ENCODE results near the gene PAK3. TPM values are rescaled to one million over a fixed set of nuclear protein-coding genes. Genes with fewer than 3 reads are reported as not detected.

The PAK3 gene
- total RNA-seq, 1 experiment from 2014 or later, result not detected

GRCh38 chrX:111131572-111131971 lies 35.6 kb downstream of the PAK3 start:
- DNase-seq (ENCODE audit: low read depth), result no peak

GRCh38 chrX:111133389-111133788 lies 37.4 kb downstream of the PAK3 start:
- no peak for DNase-seq (ENCODE audit: low read depth)

GRCh38 chrX:111145878-111146277 lies 49.9 kb downstream of the PAK3 start:
- no peak for DNase-seq (ENCODE audit: low read depth)

GRCh38 chrX:111151764-111152163 lies 55.8 kb downstream of the PAK3 start:
- DNase-seq (ENCODE audit: low read depth), result no peak

- DNase-seq (ENCODE audit: low read depth), result no peak
Measured at GRCh38 chrX:111159232-111159631, 63.2 kb downstream of the PAK3 start.

GRCh38 chrX:111164728-111165127 lies 68.7 kb downstream of the PAK3 start:
- no peak for DNase-seq (ENCODE audit: low read depth)

- DNase-seq (ENCODE audit: low read depth), result no peak
Measured at GRCh38 chrX:111165902-111166301, 69.9 kb downstream of the PAK3 start.

GRCh38 chrX:111167334-111167733 lies 71.3 kb downstream of the PAK3 start:
- no peak for DNase-seq (ENCODE audit: low read depth)

GRCh38 chrX:111168314-111168713 lies 72.3 kb downstream of the PAK3 start:
- DNase-seq (ENCODE audit: low read depth), result peak; percentile 1

- no peak for DNase-seq (ENCODE audit: low read depth)
Measured at GRCh38 chrX:111169141-111169540, 73.2 kb downstream of the PAK3 start.

- no peak for DNase-seq (ENCODE audit: low read depth)
Measured at GRCh38 chrX:111170017-111170416, 74.0 kb downstream of the PAK3 start.

- DNase-seq (ENCODE audit: low read depth), result no peak
Measured at GRCh38 chrX:111180750-111181240, 84.8 kb downstream of the PAK3 start.

- DNase-seq (ENCODE audit: low read depth), result no peak
Measured at GRCh38 chrX:111181951-111182350, 86.0 kb downstream of the PAK3 start.

- DNase-seq (ENCODE audit: low read depth), result no peak
Measured at GRCh38 chrX:111182997-111183396, 87.0 kb downstream of the PAK3 start.

- no peak for DNase-seq (ENCODE audit: low read depth)
Measured at GRCh38 chrX:111191598-111191997, 95.6 kb downstream of the PAK3 start.

GRCh38 chrX:111199505-111199904 lies 103.5 kb downstream of the PAK3 start:
- DNase-seq (ENCODE audit: low read depth), result no peak

GRCh38 chrX:111200327-111200726 lies 104.3 kb downstream of the PAK3 start:
- no peak for DNase-seq (ENCODE audit: low read depth)

- DNase-seq (ENCODE audit: low read depth), result no peak
Measured at GRCh38 chrX:111207851-111208250, 111.9 kb downstream of the PAK3 start.

- no peak for DNase-seq (ENCODE audit: low read depth)
Measured at GRCh38 chrX:111216293-111216801, 120.4 kb downstream of the PAK3 start.

GRCh38 chrX:111244235-111244750 lies 148.3 kb downstream of the PAK3 start:
- no peak for DNase-seq (ENCODE audit: low read depth)

GRCh38 chrX:111254896-111255693 lies 159.1 kb downstream of the PAK3 start:
- DNase-seq (ENCODE audit: low read depth), result no peak

GRCh38 chrX:111257733-111258132 lies 161.7 kb downstream of the PAK3 start:
- no peak for DNase-seq (ENCODE audit: low read depth)

- no peak for DNase-seq (ENCODE audit: low read depth)
Measured at GRCh38 chrX:111259559-111259958, 163.6 kb downstream of the PAK3 start.
